Activated CD8-positive, alpha-beta T cell treated with anti-CD3 and anti-CD28 coated beads, Interleukin-2, amount 10 ng/mL, durations not matched to agents 7 days and 5 days (primary cell): Measurements from ENCODE around the gene SETBP1. TPM values are rescaled to one million over a fixed set of nuclear protein-coding genes. Genes with fewer than 3 reads are reported as not detected.
A peak's percentile ranks its signal among the peaks of the same experiment; 100 is the strongest.

Experiments
- ATAC-seq: fragments of 150-1000 bp; cut with Tn5 transposase; one replicate; pipeline ENCODE4 v1.10.0; 2021; ENCODE audit warnings: moderate library complexity
- CTCF ChIA-PET: fragments of 350-600 bp; sonication (Branson Sonifier 250); formaldehyde crosslinking; loops from one replicate; lab custom pipeline; 2021; ENCODE audit warnings: antibody characterized with exemption; lab: Charles Lee
- POLR2A ChIA-PET: fragments of 350-600 bp; sonication (Branson Sonifier 250); formaldehyde crosslinking; loops from one replicate; lab custom pipeline; 2021; ENCODE audit warnings: antibody characterized with exemption; lab: Charles Lee
- DNase-seq: peaks from one replicate; pipeline ENCODE4 v3.0.0-alpha.2; 2020
- H3K27ac Mint-ChIP-seq: one replicate; pipeline ENCODE4 v1.8.0; 2021; ENCODE audit warnings: mild to moderate bottlenecking, mixed read lengths
- H3K27me3 Mint-ChIP-seq: one replicate; pipeline ENCODE4 v1.8.0; 2021; ENCODE audit warnings: low read depth, mixed read lengths
- H3K36me3 Mint-ChIP-seq: one replicate; pipeline ENCODE4 v1.8.0; 2021; ENCODE audit warnings: low read depth, mixed read lengths
- H3K4me1 Mint-ChIP-seq: one replicate; pipeline ENCODE4 v1.8.0; 2021; ENCODE audit warnings: low read depth, mixed read lengths
- H3K4me3 Mint-ChIP-seq: one replicate; pipeline ENCODE4 v1.8.0; 2021; ENCODE audit warnings: mild to moderate bottlenecking, mixed read lengths
- H3K9me3 Mint-ChIP-seq: one replicate; pipeline ENCODE4 v1.8.0; 2022; ENCODE audit warnings: mixed read lengths; ENCODE audit not compliant: insufficient read depth
- total RNA-seq, 2 experiments: library from RNA; stranded (reverse); gene quantifications; one replicate each; pipeline ENCODE4 v1.2.3, GENCODE V29; 2021

The SETBP1 gene
- total RNA-seq, 2 experiments from 2014 or later: 7.0 to 8.4 TPM

- Mint-ChIP-seq H3K27me3 (no peaks in the 10 kb centered on the region), H3K9me3 (no peaks in the 10 kb centered on the region), H3K27ac (no peak overlapping the region), H3K4me1 (no peaks in the 10 kb centered on the region), H3K4me3 (no peak overlapping the region), H3K36me3 (no peaks in the 10 kb centered on the region)
- ChIA-PET CTCF (no interaction called here), POLR2A (no interaction called here)
- no peak for DNase-seq
- ATAC-seq: no peak
Observed at GRCh38 chr18:44968336-44968735, 287.6 kb downstream of the SETBP1 start.

DNA sequence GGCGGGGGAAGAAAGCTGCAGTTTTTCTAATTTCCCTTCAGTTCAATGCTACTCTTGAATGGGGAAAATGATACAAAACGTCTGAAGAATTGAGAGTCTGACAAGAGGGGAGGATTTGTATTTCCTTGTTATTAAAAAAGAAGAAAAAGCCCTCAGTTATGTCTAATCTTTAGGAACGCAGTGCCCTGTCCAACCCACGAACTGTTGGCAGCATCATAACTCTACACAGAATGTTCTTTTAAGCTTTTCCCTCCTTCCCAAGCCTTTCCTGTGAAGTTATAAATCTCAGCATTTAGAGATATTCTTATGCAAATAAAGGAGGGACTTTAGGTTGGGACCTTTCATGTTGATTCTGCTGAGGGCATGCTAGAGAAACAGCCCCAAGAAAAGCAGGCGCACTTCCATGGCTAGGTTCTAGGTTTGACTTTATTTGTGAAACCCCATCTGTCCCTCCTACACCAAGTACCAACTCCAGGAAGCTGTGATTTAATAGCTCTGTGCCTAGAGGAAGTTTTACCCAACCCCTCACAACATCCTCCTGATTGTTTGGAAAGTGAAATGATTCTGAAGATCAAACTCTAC, 288.6 kb downstream of the SETBP1 start:
- Mint-ChIP-seq H3K4me3 (no peak overlapping the region), H3K27me3 (no peaks in the 10 kb centered on the region), H3K9me3 (no peaks in the 10 kb centered on the region), H3K4me1 (no peaks in the 10 kb centered on the region), H3K27ac (no peak overlapping the region), H3K36me3 (no peaks in the 10 kb centered on the region)
- DNase-seq (no peak), ATAC-seq (no peak)
- CTCF ChIA-PET: no interaction called here
- POLR2A ChIA-PET: no interaction called here

DNA sequence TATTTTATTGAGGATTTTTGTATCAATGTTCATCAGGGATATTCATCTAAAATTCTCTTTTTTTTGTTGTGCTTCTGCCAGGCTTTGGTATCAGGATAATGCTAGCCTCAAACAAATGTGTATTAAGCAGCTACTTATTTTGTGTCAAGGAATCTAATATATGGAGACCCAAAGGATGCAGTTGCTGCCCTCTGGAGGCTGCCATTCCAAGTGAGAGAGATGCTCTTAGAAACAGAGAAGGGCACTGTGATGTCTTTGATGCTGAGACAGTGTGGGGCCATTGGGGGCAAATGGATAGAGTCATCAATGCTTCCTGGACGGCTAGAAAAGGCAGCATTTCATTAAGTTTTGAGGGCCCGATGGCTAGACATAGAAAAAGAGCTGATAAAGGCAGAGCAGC, 292.6 kb downstream of the SETBP1 start:
- Mint-ChIP-seq H3K4me1 (no peaks in the 10 kb centered on the region), H3K36me3 (no peaks in the 10 kb centered on the region), H3K27me3 (no peaks in the 10 kb centered on the region), H3K4me3 (no peak overlapping the region), H3K27ac (no peak overlapping the region), H3K9me3 (no peaks in the 10 kb centered on the region)
- ChIA-PET POLR2A (no interaction called here), CTCF (interaction anchor here (0.8 to 1.2 kb wide), 2 partner anchors 244 to 294 kb away, joined by 3 read pairs; no protein-coding TSS in a partner anchor)
- no peak for ATAC-seq
- DNase-seq: peak; percentile 25

GRCh38 chr18:44974174-44974573, 293.5 kb downstream of the SETBP1 start:
- ATAC-seq (no peak), DNase-seq (no peak)
- Mint-ChIP-seq H3K4me1 (no peaks in the 10 kb centered on the region), H3K9me3 (no peaks in the 10 kb centered on the region), H3K36me3 (no peaks in the 10 kb centered on the region), H3K27ac (no peak overlapping the region), H3K27me3 (no peaks in the 10 kb centered on the region), H3K4me3 (no peak overlapping the region)
- POLR2A ChIA-PET: interaction anchor here (0.6 kb wide), 1 partner anchor 68 kb away, joined by 3 read pairs; no protein-coding TSS in a partner anchor
- CTCF ChIA-PET: no interaction called here

- ATAC-seq (no peak), DNase-seq (no peak)
- Mint-ChIP-seq H3K27ac (no peak overlapping the region), H3K27me3 (no peaks in the 10 kb centered on the region), H3K4me1 (no peaks in the 10 kb centered on the region), H3K36me3 (no peaks in the 10 kb centered on the region), H3K4me3 (no peak overlapping the region), H3K9me3 (no peaks in the 10 kb centered on the region)
- ChIA-PET POLR2A (no interaction called here), CTCF (no interaction called here)
Observed at GRCh38 chr18:44977856-44978255, 297.2 kb downstream of the SETBP1 start.

DNA sequence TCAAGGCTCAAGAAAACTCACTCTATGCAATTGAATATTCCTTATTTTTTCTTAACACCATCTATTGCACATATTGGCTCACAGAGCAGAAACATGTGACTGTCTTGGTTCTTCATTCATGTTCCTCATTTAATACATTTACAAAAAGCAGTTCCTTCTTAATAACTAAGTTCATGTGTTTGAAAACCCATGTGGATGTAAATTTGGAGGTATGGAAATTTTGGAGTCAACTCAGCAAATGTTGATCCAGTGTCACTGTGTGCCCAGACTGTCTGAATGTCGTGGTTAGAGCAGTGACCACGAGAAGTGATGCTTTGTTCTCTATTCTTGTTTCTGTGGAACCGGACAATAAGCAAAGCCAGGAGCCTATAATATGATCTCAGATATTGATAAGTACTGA, 299.1 kb downstream of the SETBP1 start:
- no peak overlapping the region for H3K4me3 Mint-ChIP-seq
- ChIA-PET POLR2A (no interaction called here), CTCF (no interaction called here)
- DNase-seq (no peak), ATAC-seq (no peak)
- H3K36me3 Mint-ChIP-seq: no peaks in the 10 kb centered on the region
- H3K4me1 Mint-ChIP-seq: no peaks in the 10 kb centered on the region
- no peaks in the 10 kb centered on the region for H3K27me3 Mint-ChIP-seq
- H3K9me3 Mint-ChIP-seq: no peaks in the 10 kb centered on the region
- H3K27ac Mint-ChIP-seq: no peak overlapping the region

DNA sequence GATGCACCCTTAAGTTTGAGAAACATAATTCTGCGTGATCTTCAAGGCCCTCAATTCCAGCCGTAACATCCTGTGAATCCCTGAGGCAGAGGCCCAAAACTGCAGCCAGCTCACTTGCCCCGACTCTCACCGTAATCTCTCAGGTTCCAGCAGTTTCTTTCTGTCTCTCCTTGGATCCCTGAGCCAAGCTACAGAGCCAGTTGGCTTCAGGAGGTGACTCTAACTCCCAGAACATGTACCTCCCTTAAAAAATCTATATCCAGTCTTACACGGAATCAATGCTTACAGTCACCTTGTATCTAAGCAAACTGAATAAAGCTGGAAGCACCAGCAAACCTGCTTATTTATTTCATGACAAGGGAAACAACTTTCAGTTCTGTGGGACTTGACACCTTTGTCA, 300.4 kb downstream of the SETBP1 start:
- H3K4me3 Mint-ChIP-seq: no peak overlapping the region
- no peaks in the 10 kb centered on the region for H3K9me3 Mint-ChIP-seq
- H3K4me1 Mint-ChIP-seq: no peaks in the 10 kb centered on the region
- ChIA-PET POLR2A (no interaction called here), CTCF (no interaction called here)
- DNase-seq (no peak), ATAC-seq (no peak)
- no peaks in the 10 kb centered on the region for H3K27me3 Mint-ChIP-seq
- no peak overlapping the region for H3K27ac Mint-ChIP-seq
- no peaks in the 10 kb centered on the region for H3K36me3 Mint-ChIP-seq

DNA sequence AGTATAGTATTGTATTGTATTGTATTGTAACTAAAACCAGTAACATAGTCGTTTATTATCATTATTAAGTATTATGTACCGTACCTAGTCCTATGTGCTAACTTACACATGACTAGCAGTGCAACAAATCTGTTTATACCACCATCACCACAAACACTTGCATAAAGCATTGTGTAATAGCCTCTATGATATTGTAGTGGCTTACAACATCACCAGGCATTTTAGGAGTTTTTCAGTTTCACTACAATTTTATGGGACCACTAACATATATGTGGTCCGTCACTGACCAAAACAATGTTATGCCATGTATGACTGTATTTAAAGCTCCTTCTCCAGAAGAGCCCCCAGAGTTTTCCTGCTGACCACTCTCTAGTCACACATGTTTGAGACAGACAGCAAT, 306.2 kb downstream of the SETBP1 start:
- H3K4me1 Mint-ChIP-seq: no peaks in the 10 kb centered on the region
- ChIA-PET CTCF (no interaction called here), POLR2A (no interaction called here)
- H3K27me3 Mint-ChIP-seq: no peaks in the 10 kb centered on the region
- no peaks in the 10 kb centered on the region for H3K36me3 Mint-ChIP-seq
- DNase-seq: no peak
- H3K9me3 Mint-ChIP-seq: peaks cover 6% of the 10 kb centered on the region
- ATAC-seq: no peak
- H3K4me3 Mint-ChIP-seq: no peak overlapping the region
- no peak overlapping the region for H3K27ac Mint-ChIP-seq

- H3K27me3 Mint-ChIP-seq: no peaks in the 10 kb centered on the region
Observed at GRCh38 chr18:44987371-44987770, 306.7 kb downstream of the SETBP1 start.

DNA sequence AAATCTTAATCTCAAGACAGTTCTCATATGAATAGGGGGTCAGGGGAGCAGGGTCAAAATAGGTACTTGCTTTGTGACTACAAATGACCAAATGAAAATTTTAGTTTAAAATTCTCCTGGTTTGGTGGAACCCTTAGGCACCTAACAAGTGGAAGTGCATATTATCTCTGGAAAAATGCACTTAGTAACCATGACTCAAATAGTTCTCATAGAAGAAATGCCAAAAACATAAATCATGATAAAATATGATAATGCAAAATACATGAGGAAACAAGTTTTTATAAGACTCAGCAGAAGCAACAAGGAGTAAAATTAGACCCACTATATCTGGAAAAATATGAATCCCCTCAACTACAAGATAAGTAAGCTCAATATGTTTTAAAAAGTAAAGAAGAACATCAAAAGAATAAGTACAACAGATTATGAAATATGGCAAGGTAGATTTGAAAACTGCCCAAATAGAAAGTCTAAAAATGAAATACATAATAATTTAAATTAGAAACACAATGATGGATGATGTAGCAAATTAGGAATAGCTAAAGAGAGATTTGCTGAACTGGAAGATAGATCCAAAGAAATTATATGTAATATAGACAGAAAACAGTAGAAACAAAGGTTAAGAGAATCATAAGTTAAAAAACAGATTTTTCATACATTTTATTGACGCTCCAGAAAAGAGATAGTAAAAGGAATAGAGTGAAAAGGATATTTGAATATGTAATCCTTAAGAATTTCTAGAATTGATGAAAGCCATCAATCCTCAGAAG, 308.3 kb downstream of the SETBP1 start:
- DNase-seq (no peak), ATAC-seq (no peak)
- CTCF ChIA-PET: no interaction called here
- H3K27ac Mint-ChIP-seq: no peak overlapping the region
- POLR2A ChIA-PET: no interaction called here
- H3K4me3 Mint-ChIP-seq: no peak overlapping the region
- H3K36me3 Mint-ChIP-seq: no peaks in the 10 kb centered on the region
- H3K27me3 Mint-ChIP-seq: no peaks in the 10 kb centered on the region
- no peaks in the 10 kb centered on the region for H3K4me1 Mint-ChIP-seq
- H3K9me3 Mint-ChIP-seq: peaks cover 6% of the 10 kb centered on the region

More at GRCh38 chr18:44987371-44987770, 306.7 kb downstream of the SETBP1 start:
- no peaks in the 10 kb centered on the region for H3K36me3 Mint-ChIP-seq
- H3K9me3 Mint-ChIP-seq: peaks cover 6% of the 10 kb centered on the region
- ChIA-PET POLR2A (no interaction called here), CTCF (no interaction called here)
- no peak for ATAC-seq
- H3K4me3 Mint-ChIP-seq: no peak overlapping the region
- H3K27ac Mint-ChIP-seq: no peak overlapping the region
- H3K4me1 Mint-ChIP-seq: no peaks in the 10 kb centered on the region
- no peak for DNase-seq

DNA sequence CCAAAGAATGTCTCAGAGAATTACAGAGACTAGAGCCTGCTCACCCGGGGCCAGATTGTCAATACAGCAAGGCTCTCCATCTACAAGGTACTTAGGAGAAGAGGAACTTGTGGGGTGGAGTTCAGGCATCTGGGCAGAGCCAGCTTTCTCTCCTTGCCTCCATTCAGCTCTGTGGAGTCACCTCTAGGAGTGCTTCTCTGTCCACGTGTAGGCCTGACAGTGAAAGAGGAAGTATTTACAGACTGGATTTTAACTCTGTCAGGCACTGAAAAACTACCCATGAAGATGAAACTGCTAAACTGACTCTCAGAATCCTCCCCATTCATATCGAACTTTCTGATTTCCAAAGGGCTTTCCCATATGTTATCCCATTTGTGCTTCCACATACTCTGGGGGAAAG, 315.6 kb downstream of the SETBP1 start:
- ATAC-seq (no peak), DNase-seq (no peak)
- Mint-ChIP-seq H3K4me1 (no peaks in the 10 kb centered on the region), H3K36me3 (no peaks in the 10 kb centered on the region), H3K27me3 (no peaks in the 10 kb centered on the region), H3K27ac (no peak overlapping the region), H3K4me3 (no peak overlapping the region), H3K9me3 (no peaks in the 10 kb centered on the region)
- ChIA-PET POLR2A (no interaction called here), CTCF (no interaction called here)

DNA sequence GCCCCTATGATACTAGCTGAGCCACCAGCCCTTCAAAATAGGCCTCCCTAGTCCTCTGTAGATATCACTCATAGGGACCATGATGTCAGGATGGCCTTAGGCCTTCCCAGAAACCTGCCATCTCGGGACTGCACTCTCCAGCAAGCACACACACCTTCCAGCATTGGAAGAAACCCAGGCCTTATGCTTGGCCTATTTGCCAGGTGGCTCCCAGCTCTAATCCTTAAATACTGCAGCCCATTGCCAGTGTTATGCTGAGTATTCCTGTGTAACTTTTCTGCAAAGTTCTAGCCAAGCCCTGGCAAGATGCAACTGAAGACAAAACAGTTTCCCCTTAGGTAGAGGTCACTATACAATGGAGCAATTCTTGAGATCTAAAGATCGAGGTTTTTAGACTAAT, 316.5 kb downstream of the SETBP1 start:
- Mint-ChIP-seq H3K4me1 (no peaks in the 10 kb centered on the region), H3K4me3 (no peak overlapping the region), H3K27me3 (no peaks in the 10 kb centered on the region), H3K36me3 (no peaks in the 10 kb centered on the region), H3K9me3 (no peaks in the 10 kb centered on the region), H3K27ac (no peak overlapping the region)
- ATAC-seq: no peak
- ChIA-PET CTCF (no interaction called here), POLR2A (no interaction called here)
- no peak for DNase-seq
